ENCODE results near the gene NKAIN1. TPM values are rescaled to one million over a fixed set of nuclear protein-coding genes. Genes with fewer than 3 reads are reported as not detected.
A peak's percentile ranks its signal among the peaks of the same experiment; 100 is the strongest.

Gene NKAIN1
- total and polyA plus RNA-seq, 2 of the 13 experiments (the other 11 are each of a cell fraction or from before 2014, with no cell fraction given): 0.29 to 0.40 TPM

DNA sequence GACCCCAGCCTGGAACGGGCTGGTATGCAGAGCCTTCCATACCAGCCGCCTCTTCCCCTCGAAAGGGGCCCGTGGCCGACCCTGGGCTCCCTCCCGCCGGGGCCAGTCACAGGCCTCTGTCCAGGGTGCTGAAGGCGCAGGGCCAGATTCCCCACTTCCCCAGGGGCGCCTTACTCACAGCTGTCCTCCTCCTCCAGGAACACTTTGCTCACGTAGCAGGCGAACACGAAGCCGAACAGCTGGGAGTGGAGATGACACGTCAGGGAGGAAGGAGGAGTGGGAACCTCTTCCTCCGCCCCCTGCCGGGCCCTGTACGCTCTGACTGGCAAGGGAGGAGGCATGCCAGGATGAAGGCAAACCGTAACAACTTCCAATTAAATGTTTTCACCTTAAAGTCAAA, 57.3 kb downstream of the NKAIN1 start (continued):
- TF ChIP-seq, protein P1, sequence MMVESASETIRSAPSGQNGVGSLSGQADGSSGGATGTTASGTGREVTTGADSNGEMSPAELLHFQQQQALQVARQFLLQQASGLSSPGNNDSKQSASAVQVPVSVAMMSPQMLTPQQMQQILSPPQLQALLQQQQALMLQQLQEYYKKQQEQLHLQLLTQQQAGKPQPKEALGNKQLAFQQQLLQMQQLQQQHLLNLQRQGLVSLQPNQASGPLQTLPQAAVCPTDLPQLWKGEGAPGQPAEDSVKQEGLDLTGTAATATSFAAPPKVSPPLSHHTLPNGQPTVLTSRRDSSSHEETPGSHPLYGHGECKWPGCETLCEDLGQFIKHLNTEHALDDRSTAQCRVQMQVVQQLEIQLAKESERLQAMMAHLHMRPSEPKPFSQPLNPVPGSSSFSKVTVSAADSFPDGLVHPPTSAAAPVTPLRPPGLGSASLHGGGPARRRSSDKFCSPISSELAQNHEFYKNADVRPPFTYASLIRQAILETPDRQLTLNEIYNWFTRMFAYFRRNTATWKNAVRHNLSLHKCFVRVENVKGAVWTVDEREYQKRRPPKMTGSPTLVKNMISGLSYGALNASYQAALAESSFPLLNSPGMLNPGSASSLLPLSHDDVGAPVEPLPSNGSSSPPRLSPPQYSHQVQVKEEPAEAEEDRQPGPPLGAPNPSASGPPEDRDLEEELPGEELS (CRISPR knock-in tag; IDR thresholded peaks at IDR 0.05): no peak
- TF ChIP-seq ARNT (IDR thresholded peaks at IDR 0.05) (no peak), ZNF773 (CRISPR knock-in tag; IDR thresholded peaks at IDR 0.05; ENCODE audit: borderline replicate concordance) (peak; percentile 80; the same call in 1 of the 2 replicates), ZBTB1 (CRISPR knock-in tag; IDR thresholded peaks at IDR 0.05; ENCODE audit: borderline replicate concordance) (peak; percentile 77; the same call in 1 of the 2 replicates), PITX1 (CRISPR knock-in tag; IDR thresholded peaks at IDR 0.05) (0 out of 2 replicates have a peak, but pooled peaks have one; percentile 27), JUNB (CRISPR knock-in tag; IDR thresholded peaks at IDR 0.05; ENCODE audit: borderline replicate concordance) (peak; percentile 43; the same call in 1 of the 2 replicates), ZNF530 (CRISPR knock-in tag; IDR thresholded peaks at IDR 0.05; ENCODE audit: low read depth) (no peak), SAP130 (CRISPR knock-in tag; IDR thresholded peaks at IDR 0.05; ENCODE audit: low read depth) (peak; percentile 84), ARID2 (CRISPR knock-in tag; IDR thresholded peaks at IDR 0.05; ENCODE audit: borderline replicate concordance) (peak; percentile 69; the same call in 1 of the 2 replicates), ZNF556 (CRISPR knock-in tag; IDR thresholded peaks at IDR 0.05; ENCODE audit: borderline replicate concordance) (no peak), HMGA1 (CRISPR knock-in tag; conservative IDR thresholded peaks at IDR 0.05) (no peak), MIXL1 (CRISPR knock-in tag; IDR thresholded peaks at IDR 0.05) (peak; percentile 63; the same call in 1 of the 2 replicates), POLR2G (IDR thresholded peaks at IDR 0.05; ENCODE audit: low read depth, low read length) (no peak), REL (CRISPR knock-in tag; conservative IDR thresholded peaks at IDR 0.05) (peak; percentile 87; the same call in 1 of the 2 replicates), PRMT3 (CRISPR knock-in tag; IDR thresholded peaks at IDR 0.05; ENCODE audit: borderline replicate concordance, low read depth) (no peak), ZNF792 (CRISPR knock-in tag; IDR thresholded peaks at IDR 0.05) (peak; percentile 91), ZNF235 (CRISPR knock-in tag; IDR thresholded peaks at IDR 0.05; ENCODE audit: borderline replicate concordance) (peak; percentile 93; the same call in 1 of the 2 replicates), GLI4 (CRISPR knock-in tag; IDR thresholded peaks at IDR 0.05; ENCODE audit: borderline replicate concordance) (no peak), HIVEP1 (CRISPR knock-in tag; IDR thresholded peaks at IDR 0.05) (no peak), DMAP1 (CRISPR knock-in tag; IDR thresholded peaks at IDR 0.05) (no peak)
- TF ChIP-seq, protein P2, sequence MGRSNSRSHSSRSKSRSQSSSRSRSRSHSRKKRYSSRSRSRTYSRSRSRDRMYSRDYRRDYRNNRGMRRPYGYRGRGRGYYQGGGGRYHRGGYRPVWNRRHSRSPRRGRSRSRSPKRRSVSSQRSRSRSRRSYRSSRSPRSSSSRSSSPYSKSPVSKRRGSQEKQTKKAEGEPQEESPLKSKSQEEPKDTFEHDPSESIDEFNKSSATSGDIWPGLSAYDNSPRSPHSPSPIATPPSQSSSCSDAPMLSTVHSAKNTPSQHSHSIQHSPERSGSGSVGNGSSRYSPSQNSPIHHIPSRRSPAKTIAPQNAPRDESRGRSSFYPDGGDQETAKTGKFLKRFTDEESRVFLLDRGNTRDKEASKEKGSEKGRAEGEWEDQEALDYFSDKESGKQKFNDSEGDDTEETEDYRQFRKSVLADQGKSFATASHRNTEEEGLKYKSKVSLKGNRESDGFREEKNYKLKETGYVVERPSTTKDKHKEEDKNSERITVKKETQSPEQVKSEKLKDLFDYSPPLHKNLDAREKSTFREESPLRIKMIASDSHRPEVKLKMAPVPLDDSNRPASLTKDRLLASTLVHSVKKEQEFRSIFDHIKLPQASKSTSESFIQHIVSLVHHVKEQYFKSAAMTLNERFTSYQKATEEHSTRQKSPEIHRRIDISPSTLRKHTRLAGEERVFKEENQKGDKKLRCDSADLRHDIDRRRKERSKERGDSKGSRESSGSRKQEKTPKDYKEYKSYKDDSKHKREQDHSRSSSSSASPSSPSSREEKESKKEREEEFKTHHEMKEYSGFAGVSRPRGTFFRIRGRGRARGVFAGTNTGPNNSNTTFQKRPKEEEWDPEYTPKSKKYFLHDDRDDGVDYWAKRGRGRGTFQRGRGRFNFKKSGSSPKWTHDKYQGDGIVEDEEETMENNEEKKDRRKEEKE (IDR thresholded peaks at IDR 0.05): no peak
- TF ChIP-seq, protein P3, sequence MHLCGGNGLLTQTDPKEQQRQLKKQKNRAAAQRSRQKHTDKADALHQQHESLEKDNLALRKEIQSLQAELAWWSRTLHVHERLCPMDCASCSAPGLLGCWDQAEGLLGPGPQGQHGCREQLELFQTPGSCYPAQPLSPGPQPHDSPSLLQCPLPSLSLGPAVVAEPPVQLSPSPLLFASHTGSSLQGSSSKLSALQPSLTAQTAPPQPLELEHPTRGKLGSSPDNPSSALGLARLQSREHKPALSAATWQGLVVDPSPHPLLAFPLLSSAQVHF (CRISPR knock-in tag; IDR thresholded peaks at IDR 0.05): 0 out of 2 replicates have a peak, but pooled peaks have one; percentile 70

Measured in HepG2 (cell line).